ENCODE data around the gene ST8SIA1.
A peak's percentile ranks its signal among the peaks of the same experiment; 100 is the strongest.

The ST8SIA1 gene

GRCh38 chr12:22282283-22282682 lies 52.2 kb downstream of the ST8SIA1 start:
- DNase-seq = no peak

DNA sequence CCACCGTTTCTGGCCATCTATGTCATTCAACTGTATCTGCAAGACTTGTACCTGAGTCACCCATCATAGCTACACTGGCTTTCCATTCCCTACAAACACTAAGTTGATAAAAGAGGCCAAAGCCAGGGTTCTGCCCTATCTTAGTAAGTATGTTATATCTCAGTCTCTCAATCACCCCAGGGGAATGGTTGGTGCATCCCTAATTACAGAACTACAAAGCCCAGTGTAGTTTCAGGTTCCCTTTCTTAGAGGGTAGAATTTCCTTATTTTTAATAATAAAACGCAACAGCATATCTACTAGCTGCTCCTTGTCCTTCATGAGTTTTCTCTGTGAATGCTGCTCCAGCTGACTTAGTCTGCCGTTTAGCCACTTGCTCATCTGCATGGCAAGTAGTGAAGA lies 57.6 kb downstream of the ST8SIA1 start:
- no peak for DNase-seq

- no peak for DNase-seq
Observed at GRCh38 chr12:22276313-22276712, 58.2 kb downstream of the ST8SIA1 start.

DNA sequence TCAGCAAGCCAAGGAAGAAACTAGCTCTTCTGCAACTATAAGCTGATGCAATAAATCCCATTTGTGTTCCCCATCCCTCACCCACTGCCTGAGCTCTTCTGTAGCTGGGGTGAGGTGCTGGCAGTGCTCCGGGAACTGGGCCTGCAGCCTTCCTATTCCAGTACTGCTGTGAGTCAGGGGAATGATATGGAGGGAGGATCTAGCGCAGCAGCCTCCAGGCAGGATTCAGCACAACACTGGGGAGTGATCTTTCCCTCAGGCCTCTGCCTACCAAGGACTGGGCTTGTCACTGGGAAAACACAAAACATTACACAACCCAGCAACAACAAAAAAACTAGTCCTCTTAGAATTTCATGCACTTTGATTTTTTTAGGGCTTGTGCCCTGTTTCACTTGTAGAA lies 58.7 kb downstream of the ST8SIA1 start:
- DNase-seq = no peak

DNA sequence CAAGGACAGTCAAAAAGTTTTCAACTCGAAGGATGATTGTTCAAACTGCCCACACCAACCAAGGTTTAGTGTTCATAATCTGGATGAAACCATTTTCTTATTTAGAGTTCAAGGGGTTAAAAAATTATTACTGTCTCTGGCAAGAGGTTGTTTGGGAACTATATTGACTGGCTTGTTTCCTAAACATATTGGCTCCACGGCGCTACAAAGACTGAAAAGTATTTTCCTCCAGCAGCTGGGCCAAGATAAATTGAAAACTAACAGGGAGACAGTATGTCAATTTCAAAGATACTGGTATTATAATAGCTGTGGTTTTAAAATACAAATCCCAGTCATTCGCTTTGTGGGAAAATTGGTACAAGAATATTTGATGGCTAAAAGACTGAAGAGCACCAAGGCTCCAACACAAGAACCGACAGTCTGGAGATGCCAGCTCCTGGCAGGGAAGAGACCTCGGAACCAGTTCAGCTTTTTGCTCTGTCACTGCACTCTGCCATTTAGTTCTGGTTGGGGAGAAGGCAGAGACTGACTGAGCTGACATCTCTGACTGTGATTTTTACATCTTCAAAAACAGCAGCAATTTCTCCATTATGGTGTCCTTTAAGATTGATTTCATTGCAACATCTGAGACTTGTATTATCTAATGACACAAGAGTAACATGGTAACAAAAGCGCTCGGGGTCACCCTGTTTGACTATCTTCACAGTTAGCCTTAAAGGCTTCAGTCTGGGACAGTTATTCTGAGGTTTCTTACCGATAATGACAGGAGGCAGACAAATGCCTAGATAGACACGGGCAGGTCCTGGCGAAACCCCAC lies 62.0 kb downstream of the ST8SIA1 start:
- no peak for DNase-seq

- no peak for DNase-seq
Observed at GRCh38 chr12:22271023-22271422, 63.5 kb downstream of the ST8SIA1 start.

DNA sequence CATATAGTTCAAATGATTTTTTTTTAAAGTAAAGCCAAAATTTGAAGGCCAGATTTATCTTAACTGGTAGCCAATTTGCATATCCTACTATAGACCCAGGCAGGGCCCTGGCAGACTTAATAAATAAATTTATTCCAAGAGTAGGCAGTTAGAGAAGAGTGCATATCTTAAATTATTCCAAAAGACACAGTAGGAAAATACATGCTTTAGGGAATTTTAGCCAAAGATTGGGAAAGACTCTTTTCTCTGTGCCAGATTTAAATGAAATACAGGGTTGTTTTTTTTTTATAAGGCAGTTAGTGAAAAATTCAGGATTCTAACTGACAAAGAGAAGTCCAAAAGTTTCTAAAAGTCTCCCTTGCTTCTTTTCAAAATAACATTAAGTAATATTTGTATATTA lies 65.5 kb downstream of the ST8SIA1 start:
- no peak for DNase-seq

- no peak for DNase-seq
Observed at GRCh38 chr12:22268406-22268805, 66.1 kb downstream of the ST8SIA1 start.

- DNase-seq = no peak
Observed at GRCh38 chr12:22266101-22266500, 68.4 kb downstream of the ST8SIA1 start.

DNA sequence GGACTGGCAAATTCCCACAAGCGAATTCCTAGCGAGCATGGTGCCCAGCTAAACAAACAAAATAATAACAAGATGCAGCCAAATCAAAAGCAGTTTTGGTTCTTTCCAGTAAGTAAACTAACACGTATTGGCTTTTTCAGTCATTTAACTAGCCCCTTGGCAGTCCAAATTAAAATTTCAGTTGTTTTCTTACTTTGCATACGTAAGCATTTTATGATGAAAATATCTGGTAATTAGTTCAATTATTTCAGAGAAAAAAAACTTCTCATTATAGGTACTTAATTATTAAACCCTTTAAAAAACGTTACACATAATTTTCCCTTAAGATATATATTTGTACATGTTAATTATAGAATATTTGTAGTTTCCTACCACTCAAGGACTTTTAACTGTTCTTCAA lies 70.1 kb downstream of the ST8SIA1 start:
- DNase-seq = no peak

GRCh38 chr12:22262309-22262708 lies 72.2 kb downstream of the ST8SIA1 start:
- DNase-seq = no peak

DNA sequence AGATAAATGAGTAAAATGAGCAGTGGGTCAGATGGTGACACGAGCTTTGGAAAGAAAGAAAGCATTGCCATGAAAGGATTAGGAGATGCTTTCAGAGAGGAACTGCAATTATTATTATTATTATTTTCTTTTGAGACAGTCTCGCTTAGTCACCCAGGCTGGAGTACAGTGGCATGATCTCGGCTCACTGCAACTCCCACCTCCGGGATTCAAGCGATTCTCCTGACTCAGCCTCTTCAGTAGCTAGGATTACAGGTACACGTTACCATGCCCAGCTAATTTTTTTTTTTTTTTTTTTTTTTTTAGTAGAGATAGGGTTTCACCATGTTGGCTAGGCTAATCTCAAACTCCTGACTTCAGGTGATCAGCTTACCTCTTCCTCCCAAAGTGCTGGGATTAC lies 77.4 kb downstream of the ST8SIA1 start:
- DNase-seq = no peak

DNA sequence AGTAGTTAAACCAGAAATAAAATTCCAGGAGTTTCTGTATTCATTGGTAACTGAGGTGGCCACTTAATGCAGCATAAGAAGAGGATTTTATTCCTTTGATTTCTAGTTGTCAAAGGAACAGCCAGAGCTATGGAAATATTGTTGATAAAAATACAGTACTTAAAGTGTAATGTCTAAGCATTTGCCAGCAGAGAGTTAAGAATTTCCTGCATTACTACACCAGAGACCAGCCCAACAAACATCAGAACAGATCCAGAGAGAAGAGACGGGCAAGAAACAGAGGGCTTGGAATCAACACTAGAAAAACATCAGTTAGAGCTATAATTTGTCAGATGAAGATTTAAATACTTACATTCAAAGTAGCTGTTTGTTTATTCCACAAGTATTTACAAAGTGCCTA lies 77.9 kb downstream of the ST8SIA1 start:
- DNase-seq = no peak

DNA sequence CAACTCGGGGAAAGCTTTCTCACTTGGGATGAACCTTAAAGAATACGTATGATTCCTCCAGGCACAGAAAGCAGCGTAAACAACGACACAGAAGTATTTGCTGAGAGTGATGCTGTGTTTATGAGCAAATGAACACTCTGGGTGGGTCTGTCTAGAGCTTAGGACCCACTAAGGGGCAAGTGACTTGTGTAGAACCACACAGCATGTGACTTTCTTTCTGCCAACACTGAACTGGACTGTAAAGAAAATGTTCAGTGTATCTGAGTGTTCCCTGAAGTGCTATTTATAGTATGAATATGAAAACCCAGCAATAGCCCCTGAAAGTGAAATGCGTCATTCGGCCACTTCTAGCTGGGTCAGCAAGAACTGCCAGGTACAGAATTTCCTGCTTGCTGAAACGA lies 78.5 kb downstream of the ST8SIA1 start:
- DNase-seq = no peak

DNA sequence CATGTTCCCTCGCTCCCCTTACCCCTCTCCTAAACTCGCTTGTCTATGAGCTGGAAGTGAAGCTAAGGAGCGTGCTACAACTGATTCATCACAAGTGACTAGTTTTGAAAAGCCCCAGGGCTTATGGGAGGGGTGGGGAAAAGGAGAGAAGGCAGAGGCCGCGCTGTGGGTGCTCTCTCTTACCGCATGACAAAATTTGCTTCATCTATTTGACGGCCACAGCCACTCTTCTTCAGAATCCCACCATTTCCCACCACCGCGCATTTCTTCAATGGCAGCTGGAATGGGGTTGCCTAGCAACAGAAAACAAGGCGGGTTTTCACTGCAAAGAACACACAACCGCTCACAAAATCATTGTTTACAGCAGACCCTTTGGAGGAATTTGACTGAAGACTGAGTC lies 79.4 kb downstream of the ST8SIA1 start:
- DNase-seq = no peak

- DNase-seq = no peak
Observed at GRCh38 chr12:22254478-22254877, 80.0 kb downstream of the ST8SIA1 start.

GRCh38 chr12:22252057-22252456 lies 82.5 kb downstream of the ST8SIA1 start:
- no peak for DNase-seq

DNA sequence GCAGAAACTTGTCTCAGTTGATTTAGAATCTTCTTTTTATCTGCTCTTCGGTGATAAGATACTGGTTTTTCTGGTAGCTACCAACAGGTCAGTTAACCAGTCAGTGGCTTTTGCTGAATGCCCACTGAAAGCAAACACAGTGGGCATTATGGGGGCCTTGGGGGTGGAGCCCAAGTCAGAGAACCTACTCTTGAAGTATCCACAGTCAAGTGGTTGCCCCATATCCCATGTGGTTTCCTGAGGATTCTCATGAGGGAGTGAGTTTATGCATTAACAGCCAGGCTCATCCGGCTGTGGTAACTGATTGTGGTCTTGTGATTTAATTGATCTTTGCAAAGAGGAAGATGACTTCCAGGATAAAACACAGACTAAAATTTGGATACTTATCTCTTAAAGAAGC lies 83.7 kb downstream of the ST8SIA1 start:
- peak; percentile 26 for DNase-seq

DNA sequence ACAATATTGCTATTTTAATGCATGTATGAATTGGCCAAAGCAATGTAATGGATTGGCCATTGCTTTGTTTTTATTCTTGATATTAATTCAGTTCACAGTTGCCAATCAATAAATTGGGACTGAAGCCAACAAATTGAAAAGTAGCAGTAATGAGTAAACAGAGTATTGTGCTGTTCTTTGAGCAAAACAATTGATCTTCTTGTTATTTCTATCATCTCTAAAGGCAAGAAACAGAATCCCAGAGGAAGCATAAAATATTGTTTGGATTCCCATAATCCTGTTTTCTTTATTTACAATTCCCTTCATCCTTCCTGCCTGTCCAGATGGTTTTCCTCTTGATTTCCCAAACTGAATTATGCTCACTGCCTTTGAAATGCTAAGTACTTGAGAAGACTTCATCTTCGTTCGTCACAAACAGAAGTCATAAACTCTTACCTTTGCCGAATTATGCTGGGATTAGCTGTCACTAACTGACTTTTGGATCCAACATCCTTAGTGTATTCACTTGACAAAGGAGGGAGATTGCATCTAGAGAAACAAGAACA lies 85.9 kb downstream of the ST8SIA1 start:
- DNase-seq = no peak

GRCh38 chr12:22248121-22248520 lies 86.4 kb downstream of the ST8SIA1 start:
- no peak for DNase-seq

DNA sequence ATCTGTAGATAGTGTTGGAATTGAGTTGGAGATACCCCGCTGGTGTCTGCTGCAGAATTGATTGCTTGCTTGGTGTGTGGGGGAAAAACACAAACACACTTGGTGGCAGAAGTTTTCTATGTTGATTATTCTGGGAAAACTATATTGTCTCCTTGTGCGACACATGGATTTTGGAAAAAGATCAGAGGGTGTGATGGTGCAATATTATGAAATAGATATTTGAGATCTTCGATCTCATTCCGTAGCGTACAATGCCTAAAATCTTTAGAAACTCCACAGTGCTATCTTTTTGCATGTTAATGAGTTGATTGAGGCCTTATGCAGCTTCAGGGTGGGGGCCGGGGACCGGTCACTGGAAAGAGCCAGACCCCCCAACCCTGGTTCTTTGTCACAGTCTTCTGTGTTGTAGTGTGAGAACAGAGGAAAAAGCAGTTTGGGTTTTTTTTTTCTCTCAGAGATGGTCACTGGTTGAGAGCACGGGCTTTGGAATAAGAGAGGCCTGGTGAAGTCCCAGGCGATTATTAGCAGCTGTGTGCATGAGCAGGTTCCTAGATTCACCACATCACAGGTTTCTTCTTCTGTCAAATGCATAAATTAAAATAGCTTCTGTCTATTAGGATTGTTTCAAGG lies 88.2 kb downstream of the ST8SIA1 start:
- no peak for DNase-seq

DNA sequence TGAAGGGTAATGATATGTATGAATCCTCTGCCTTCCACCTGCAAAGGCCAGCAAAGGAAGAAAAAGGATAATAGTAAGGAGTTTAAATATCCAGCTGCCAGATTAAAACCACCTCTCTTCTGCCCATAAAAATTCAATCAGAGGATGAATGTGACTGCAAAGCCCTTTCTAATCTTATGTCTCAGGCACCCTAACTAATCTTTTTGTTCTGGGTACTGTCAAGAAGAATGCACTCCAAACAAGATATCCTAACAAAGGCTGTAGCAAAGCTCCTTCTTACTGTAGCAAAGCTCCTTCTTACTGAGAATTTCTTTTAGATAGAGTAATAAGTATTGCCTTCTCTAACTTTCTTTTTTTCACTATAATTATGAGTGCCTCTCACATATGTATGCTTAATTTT lies 91.8 kb downstream of the ST8SIA1 start:
- DNase-seq = no peak

- DNase-seq = no peak
Observed at GRCh38 chr12:22238211-22238610, 96.3 kb downstream of the ST8SIA1 start.

- DNase-seq = no peak
Observed at GRCh38 chr12:22234561-22234960, 99.9 kb downstream of the ST8SIA1 start.

GRCh38 chr12:22231836-22232235 lies 102.7 kb downstream of the ST8SIA1 start:
- DNase-seq = no peak
